Activated naive CD4-positive, alpha-beta T cell treated with anti-CD3 and anti-CD28 coated beads, Interleukin-2, amount 10 ng/mL, durations not matched to agents 7 days and 5 days (primary cell): ENCODE measurements around the gene CNTN4.
"Not testable (repeated sequence)": the region's sequence is repeated elsewhere in the genome, so short reads cannot be mapped to it uniquely, and the experiment has no call there.

Experiments
- CTCF ChIA-PET: fragments of 350-600 bp; sonication (Branson Sonifier 250); formaldehyde crosslinking; loops from one replicate; lab custom pipeline; 2021; ENCODE audit warnings: antibody characterized with exemption; lab: Charles Lee
- DNase-seq: peaks from one replicate; pipeline ENCODE4 v3.0.0-alpha.2; 2020
- H3K27ac Mint-ChIP-seq: one replicate; pipeline ENCODE4 v1.8.0; 2021; ENCODE audit warnings: mild to moderate bottlenecking, moderate library complexity, mixed read lengths
- H3K27me3 Mint-ChIP-seq: one replicate; pipeline ENCODE4 v1.8.0; 2021; ENCODE audit warnings: mild to moderate bottlenecking, mixed read lengths
- H3K36me3 Mint-ChIP-seq: one replicate; pipeline ENCODE4 v1.8.0; 2021; ENCODE audit warnings: mixed read lengths
- H3K4me1 Mint-ChIP-seq: one replicate; pipeline ENCODE4 v1.8.0; 2021; ENCODE audit warnings: mixed read lengths
- H3K4me3 Mint-ChIP-seq: one replicate; pipeline ENCODE4 v1.8.0; 2021; ENCODE audit warnings: mild to moderate bottlenecking, moderate library complexity, mixed read lengths
- H3K9me3 Mint-ChIP-seq: one replicate; pipeline ENCODE4 v1.8.0; 2021; ENCODE audit warnings: mixed read lengths

The CNTN4 gene

DNA sequence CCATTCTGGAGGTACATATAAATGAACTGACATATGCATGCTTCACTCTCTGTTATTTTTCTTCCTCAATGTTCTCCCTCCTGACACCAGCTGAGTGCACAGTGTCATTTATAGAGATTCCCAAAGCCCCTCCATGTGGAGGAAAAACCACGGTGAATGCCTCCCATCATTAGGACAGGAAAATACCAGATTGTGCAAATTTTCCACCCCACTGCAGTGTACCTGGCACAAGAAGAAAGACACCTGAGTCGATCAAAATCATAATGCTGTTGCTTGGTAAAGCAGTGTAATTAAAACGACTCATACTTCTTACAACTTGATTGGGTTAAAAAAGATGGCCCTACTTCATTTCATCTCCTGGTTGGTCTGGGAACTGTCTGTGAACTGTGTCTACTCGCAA lies 720.9 kb downstream of the CNTN4 start:
- H3K4me1 Mint-ChIP-seq = no peaks in the 10 kb centered on the region
- no peaks in the 10 kb centered on the region for H3K36me3 Mint-ChIP-seq
- no peak overlapping the region for H3K27ac Mint-ChIP-seq
- H3K4me3 Mint-ChIP-seq = no peak overlapping the region
- DNase-seq = no peak
- no peaks in the 10 kb centered on the region for H3K9me3 Mint-ChIP-seq
- CTCF ChIA-PET = no interaction called here
- no peaks in the 10 kb centered on the region for H3K27me3 Mint-ChIP-seq

DNA sequence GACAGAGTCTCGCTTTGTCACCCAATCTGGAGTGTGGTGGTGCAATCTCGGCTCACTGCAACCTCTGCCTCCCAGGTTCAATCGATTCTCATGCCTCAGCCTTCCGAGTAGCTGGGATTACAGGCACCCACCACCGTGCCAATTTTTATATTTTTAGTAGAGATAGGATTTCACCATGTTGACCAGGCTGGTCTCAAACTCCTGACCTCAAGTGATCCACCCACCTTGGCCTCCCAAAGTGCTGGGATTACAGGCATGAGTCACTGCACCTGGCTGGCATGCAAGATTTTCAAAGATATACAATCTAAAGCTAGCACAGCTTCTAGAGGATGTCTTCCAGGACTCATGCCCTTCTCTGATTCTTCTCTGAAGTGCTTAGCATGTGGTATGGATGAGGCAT lies 722.3 kb downstream of the CNTN4 start:
- CTCF ChIA-PET, H3K9me3 Mint-ChIP-seq, H3K4me1 Mint-ChIP-seq, H3K27ac Mint-ChIP-seq, H3K4me3 Mint-ChIP-seq, H3K36me3 Mint-ChIP-seq, H3K27me3 Mint-ChIP-seq, DNase-seq: not testable (repeated sequence)

DNA sequence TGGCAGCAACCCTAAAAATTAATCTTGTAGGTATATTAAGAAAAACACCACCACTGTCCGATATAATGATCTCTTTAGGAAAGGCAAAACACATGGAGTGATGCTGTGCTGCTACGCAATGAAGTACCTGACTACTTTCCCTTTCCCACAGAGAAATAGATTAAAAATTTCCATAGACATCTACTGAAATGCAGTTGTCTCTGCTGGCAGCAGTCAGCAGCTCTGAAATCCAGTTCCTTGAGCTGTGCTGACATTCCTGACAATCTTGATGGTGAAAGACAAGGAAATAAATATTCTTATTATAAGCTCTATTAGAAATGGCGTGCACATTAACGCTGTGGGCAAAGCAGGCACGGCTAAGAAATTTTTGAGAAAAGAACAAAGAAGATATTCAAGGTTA lies 723.9 kb downstream of the CNTN4 start:
- Mint-ChIP-seq H3K27me3 (no peaks in the 10 kb centered on the region), H3K9me3 (no peaks in the 10 kb centered on the region), H3K27ac (no peak overlapping the region), H3K4me1 (no peaks in the 10 kb centered on the region), H3K4me3 (no peak overlapping the region), H3K36me3 (no peaks in the 10 kb centered on the region)
- no peak for DNase-seq
- CTCF ChIA-PET = no interaction called here

DNA sequence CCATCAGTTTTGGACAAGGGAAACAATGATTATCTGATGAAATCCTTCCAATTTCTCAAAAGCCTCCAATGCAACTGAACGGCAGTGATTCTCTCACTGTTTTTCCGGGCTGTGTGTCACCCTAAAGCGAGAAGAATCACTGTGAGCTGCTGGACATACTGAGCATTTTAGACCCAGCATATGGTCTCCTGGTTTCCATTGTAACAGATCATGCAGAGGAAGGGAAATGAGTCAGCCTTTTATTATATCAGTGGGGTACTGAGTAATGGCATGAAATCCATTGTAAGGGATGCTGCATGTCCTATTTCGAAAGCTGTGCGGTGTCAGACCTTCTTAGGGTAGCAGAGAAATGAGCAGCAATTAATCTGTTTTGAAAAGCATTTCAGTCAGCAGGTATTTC lies 724.4 kb downstream of the CNTN4 start:
- H3K27me3 Mint-ChIP-seq = no peaks in the 10 kb centered on the region
- H3K27ac Mint-ChIP-seq = no peak overlapping the region
- CTCF ChIA-PET = no interaction called here
- H3K4me3 Mint-ChIP-seq = no peak overlapping the region
- no peaks in the 10 kb centered on the region for H3K4me1 Mint-ChIP-seq
- H3K36me3 Mint-ChIP-seq = no peaks in the 10 kb centered on the region
- no peak for DNase-seq
- no peaks in the 10 kb centered on the region for H3K9me3 Mint-ChIP-seq

- H3K4me1 Mint-ChIP-seq = no peaks in the 10 kb centered on the region
- no peaks in the 10 kb centered on the region for H3K9me3 Mint-ChIP-seq
- CTCF ChIA-PET = no interaction called here
- H3K36me3 Mint-ChIP-seq = no peaks in the 10 kb centered on the region
- DNase-seq = no peak
- H3K27ac Mint-ChIP-seq = no peak overlapping the region
- H3K27me3 Mint-ChIP-seq = no peaks in the 10 kb centered on the region
- H3K4me3 Mint-ChIP-seq = no peak overlapping the region
These were observed 725.0 kb downstream of the CNTN4 start for GRCh38 chr3:2823437-2824211.

- no peak overlapping the region for H3K4me3 Mint-ChIP-seq
- no peaks in the 10 kb centered on the region for H3K36me3 Mint-ChIP-seq
- no peak for DNase-seq
- CTCF ChIA-PET = no interaction called here
- no peaks in the 10 kb centered on the region for H3K4me1 Mint-ChIP-seq
- no peaks in the 10 kb centered on the region for H3K27me3 Mint-ChIP-seq
- H3K27ac Mint-ChIP-seq = no peak overlapping the region
- no peaks in the 10 kb centered on the region for H3K9me3 Mint-ChIP-seq
These were observed 727.4 kb downstream of the CNTN4 start for GRCh38 chr3:2826036-2826435.

DNA sequence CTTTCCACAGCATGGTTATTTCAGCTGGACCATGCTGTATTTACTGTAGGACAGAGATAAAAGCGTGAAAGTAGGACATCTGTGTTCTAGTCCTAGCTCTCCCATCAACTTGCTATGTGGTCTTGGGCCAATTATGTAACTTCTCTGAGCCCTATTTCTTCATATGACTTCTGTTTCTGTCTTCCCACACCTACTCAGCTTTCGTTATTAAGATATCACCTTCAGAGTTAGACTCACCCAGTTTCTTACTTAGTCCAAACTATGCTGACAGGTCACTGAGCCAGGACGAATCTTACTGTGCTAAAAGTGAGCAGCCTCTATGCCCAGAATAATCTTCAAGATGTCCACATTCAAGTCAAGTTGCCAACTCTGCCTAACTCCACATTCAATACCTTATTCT lies 727.8 kb downstream of the CNTN4 start:
- Mint-ChIP-seq H3K27me3 (no peaks in the 10 kb centered on the region), H3K4me1 (no peaks in the 10 kb centered on the region)
- CTCF ChIA-PET = no interaction called here

DNA sequence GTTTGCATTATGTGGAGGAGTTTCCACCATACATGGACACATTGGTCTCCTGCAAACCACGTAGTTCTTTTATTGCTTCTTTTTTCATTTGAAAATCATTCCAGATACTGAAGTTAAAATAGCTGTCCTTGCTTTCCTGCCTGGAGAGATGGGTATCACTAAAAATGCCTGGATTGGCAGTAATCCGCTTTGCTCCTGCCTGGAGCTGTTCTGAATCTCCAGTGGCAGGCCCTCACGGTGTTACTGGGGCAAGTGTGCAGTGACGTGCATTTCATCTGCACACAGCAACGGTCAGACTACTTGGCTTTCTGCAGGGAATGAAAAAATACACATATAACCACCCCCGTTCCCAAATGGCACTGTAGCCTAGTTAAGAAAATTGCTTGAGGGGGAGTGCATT lies 738.6 kb downstream of the CNTN4 start:
- no peaks in the 10 kb centered on the region for H3K4me1 Mint-ChIP-seq
- H3K9me3 Mint-ChIP-seq = no peaks in the 10 kb centered on the region
- H3K27ac Mint-ChIP-seq = no peak overlapping the region
- no peak overlapping the region for H3K4me3 Mint-ChIP-seq
- H3K27me3 Mint-ChIP-seq = no peaks in the 10 kb centered on the region
- CTCF ChIA-PET = no interaction called here
- no peaks in the 10 kb centered on the region for H3K36me3 Mint-ChIP-seq
- DNase-seq = no peak

More for the DNA sequence above, 727.8 kb downstream of the CNTN4 start:
- no peaks in the 10 kb centered on the region for H3K9me3 Mint-ChIP-seq
- no peak for DNase-seq
- no peak overlapping the region for H3K27ac Mint-ChIP-seq
- H3K36me3 Mint-ChIP-seq = no peaks in the 10 kb centered on the region
- H3K4me3 Mint-ChIP-seq = no peak overlapping the region

GRCh38 chr3:2837910-2838309 lies 739.2 kb downstream of the CNTN4 start:
- CTCF ChIA-PET = no interaction called here
- DNase-seq = no peak
- no peak overlapping the region for H3K4me3 Mint-ChIP-seq
- H3K36me3 Mint-ChIP-seq = no peaks in the 10 kb centered on the region
- no peaks in the 10 kb centered on the region for H3K9me3 Mint-ChIP-seq
- no peak overlapping the region for H3K27ac Mint-ChIP-seq
- H3K4me1 Mint-ChIP-seq = no peaks in the 10 kb centered on the region
- no peaks in the 10 kb centered on the region for H3K27me3 Mint-ChIP-seq

DNA sequence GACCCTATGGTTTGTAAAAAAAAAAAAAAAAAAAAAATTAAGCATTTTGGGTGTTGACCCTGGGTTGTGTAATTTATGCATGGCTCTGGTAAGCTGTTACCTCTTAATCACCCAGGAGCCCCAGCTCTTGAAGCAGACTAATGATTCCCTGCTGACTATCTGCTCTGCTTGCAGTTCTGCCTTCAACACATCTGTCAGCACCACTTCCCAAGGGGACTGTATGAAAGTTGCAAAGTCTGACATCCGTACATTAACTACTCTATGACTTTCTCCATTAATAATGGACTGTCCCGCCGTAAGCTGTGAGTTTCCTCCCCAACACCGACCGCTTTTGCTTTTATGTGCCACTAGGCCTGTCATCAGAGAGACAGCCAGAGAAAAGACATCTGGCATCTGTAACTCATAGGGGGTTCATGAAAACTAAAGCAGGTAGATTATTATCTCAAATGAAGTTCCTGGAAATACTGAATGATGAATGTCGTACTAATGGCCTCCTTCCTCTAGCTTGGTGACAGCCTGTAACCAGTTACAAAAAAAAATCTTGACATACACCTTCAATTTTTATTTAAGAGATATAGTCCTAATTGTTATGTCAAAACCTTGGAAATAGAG lies 740.0 kb downstream of the CNTN4 start:
- DNase-seq = no peak
- Mint-ChIP-seq H3K9me3 (no peaks in the 10 kb centered on the region), H3K27me3 (no peaks in the 10 kb centered on the region), H3K4me1 (no peaks in the 10 kb centered on the region), H3K27ac (no peak overlapping the region), H3K36me3 (no peaks in the 10 kb centered on the region), H3K4me3 (no peak overlapping the region)
- CTCF ChIA-PET = no interaction called here

DNA sequence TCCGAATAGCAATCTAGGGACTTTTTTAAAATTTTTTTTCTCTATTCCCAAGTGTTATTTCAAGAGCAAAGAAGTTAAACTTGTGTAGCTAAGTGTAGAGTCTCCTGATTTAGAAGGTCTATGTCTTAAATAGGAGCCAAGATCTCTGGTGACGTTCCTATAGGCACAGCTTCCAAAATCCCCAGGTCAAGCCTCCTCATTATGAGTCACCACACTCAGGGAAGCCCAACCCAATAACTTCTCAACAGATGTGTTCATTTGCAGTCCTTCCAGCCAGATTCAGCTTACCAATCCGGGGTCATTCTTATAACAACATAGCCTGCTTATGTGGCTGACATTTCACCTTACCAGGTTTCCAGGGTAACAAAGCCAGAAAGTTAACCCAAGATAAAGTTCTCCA lies 741.2 kb downstream of the CNTN4 start:
- Mint-ChIP-seq H3K4me3 (no peak overlapping the region), H3K4me1 (no peaks in the 10 kb centered on the region), H3K36me3 (no peaks in the 10 kb centered on the region), H3K27ac (no peak overlapping the region), H3K27me3 (no peaks in the 10 kb centered on the region), H3K9me3 (no peaks in the 10 kb centered on the region)
- CTCF ChIA-PET = interaction anchor here (0.6 kb wide), 1 partner anchor 154 kb away, joined by 3 read pairs; no protein-coding TSS in a partner anchor
- no peak for DNase-seq

DNA sequence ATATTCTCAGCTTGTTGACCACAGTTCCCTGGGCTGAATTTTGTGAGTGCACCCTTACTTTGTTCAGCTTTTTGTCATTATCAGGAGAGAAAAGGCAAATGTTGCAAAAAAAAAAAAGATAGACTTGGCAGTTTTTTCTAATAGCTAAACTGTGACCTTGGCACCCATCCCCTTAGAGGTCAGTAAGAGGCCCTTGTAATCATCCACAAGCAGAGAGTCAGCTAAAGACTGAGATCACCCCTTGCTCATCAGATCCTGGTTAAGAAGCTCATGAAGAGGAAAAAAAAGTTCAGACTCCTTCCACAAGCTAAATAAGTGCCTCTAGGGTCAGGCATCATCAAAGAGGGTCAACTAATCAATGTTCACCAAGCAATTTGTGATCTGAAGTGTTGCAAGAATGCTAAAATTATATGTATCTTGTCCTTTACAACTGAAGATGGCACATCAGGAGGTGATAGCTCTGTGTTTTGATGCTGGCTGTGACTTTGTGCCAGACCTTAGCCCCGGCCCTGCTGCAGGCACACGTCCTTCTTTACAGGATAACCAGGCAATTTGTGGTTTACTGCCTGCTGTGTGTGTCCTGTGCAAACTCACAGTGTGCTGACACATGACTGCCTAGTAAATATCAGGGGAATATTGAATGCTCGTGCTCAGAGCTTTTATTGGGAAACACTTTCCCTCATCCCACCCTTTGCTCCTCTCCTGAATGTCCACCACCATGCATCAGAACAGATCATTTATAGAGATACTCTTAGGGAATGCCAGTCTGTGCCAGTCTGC lies 748.6 kb downstream of the CNTN4 start:
- H3K9me3 Mint-ChIP-seq = no peaks in the 10 kb centered on the region
- no peaks in the 10 kb centered on the region for H3K36me3 Mint-ChIP-seq
- no peaks in the 10 kb centered on the region for H3K27me3 Mint-ChIP-seq
- H3K27ac Mint-ChIP-seq = no peak overlapping the region
- DNase-seq = no peak
- H3K4me1 Mint-ChIP-seq = no peaks in the 10 kb centered on the region
- no peak overlapping the region for H3K4me3 Mint-ChIP-seq
- CTCF ChIA-PET = interaction anchor here (0.6 kb wide), 1 partner anchor 155 kb away, joined by 3 read pairs; no protein-coding TSS in a partner anchor

- Mint-ChIP-seq H3K27ac (no peak overlapping the region), H3K9me3 (no peaks in the 10 kb centered on the region), H3K4me1 (no peaks in the 10 kb centered on the region), H3K4me3 (no peak overlapping the region), H3K27me3 (no peaks in the 10 kb centered on the region), H3K36me3 (no peaks in the 10 kb centered on the region)
- CTCF ChIA-PET = no interaction called here
- no peak for DNase-seq
These were observed 750.4 kb downstream of the CNTN4 start for GRCh38 chr3:2849092-2849491.

DNA sequence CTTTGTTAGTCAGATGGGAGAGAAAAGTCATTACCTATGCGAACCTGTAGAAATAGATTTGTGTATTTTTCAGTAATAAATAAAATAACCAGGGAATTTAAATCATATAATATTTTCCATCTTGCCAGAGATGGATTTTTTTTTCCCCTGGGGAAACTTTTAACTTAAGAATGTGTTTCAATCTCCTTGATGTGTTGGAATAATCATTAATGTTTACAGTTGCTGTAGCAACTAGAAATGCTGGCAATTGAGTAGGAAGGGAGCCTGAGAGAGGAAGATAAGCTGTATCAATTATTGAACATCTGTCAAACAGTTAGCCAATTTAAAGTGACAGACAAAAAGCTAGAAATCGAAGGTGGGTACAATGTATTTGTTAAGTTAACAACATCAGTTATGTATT lies 752.0 kb downstream of the CNTN4 start:
- H3K4me3 Mint-ChIP-seq = no peak overlapping the region

GRCh38 chr3:2851361-2851760 lies 752.7 kb downstream of the CNTN4 start:
- no peaks in the 10 kb centered on the region for H3K4me1 Mint-ChIP-seq
- DNase-seq = no peak
- CTCF ChIA-PET = no interaction called here

More for the DNA sequence above, 752.0 kb downstream of the CNTN4 start:
- DNase-seq = no peak
- no peaks in the 10 kb centered on the region for H3K9me3 Mint-ChIP-seq
- no peak overlapping the region for H3K27ac Mint-ChIP-seq
- no peaks in the 10 kb centered on the region for H3K27me3 Mint-ChIP-seq
- no peaks in the 10 kb centered on the region for H3K36me3 Mint-ChIP-seq
- CTCF ChIA-PET = no interaction called here
- no peaks in the 10 kb centered on the region for H3K4me1 Mint-ChIP-seq

More at GRCh38 chr3:2851361-2851760, 752.7 kb downstream of the CNTN4 start:
- no peaks in the 10 kb centered on the region for H3K36me3 Mint-ChIP-seq
- no peak overlapping the region for H3K27ac Mint-ChIP-seq
- H3K4me3 Mint-ChIP-seq = no peak overlapping the region
- H3K9me3 Mint-ChIP-seq = no peaks in the 10 kb centered on the region
- H3K27me3 Mint-ChIP-seq = no peaks in the 10 kb centered on the region
